Upper lobe of left lung (tissue), 6 donors: ENCODE data around the gene DCTN3. TPM values are rescaled to one million over a fixed set of nuclear protein-coding genes. Genes with fewer than 3 reads are reported as not detected.

ENCODE experiments used
- ATAC-seq, 2 donors: fragments of 200-7000 bp; cut with Tn5 transposase; one replicate each; pipeline ENCODE4 v1.9.1; 2022; ENCODE audit warnings: mild to moderate bottlenecking in 2 of 2, moderate library complexity in 2 of 2; ENCODE audit not compliant: low FRiP score in 2 of 2
- DNase-seq, 2 donors: peaks; one replicate each; pipeline ENCODE4 v3.0.0-alpha.2; 2019 to 2020
- H3K27ac ChIP-seq, 4 donors: fragments of 200-600 bp; sonication (generic); one replicate each; pipeline ENCODE4 v1.5.1; 2016 to 2019
- H3K27me3 ChIP-seq, 4 donors: fragments of 200-600 bp; sonication (generic); one replicate each; pipeline ENCODE4 v1.5.1; 2017 to 2019
- H3K36me3 ChIP-seq, 4 donors: fragments of 200-600 bp; sonication (generic); one replicate each; pipeline ENCODE4 v1.5.1; 2016 to 2019
- H3K4me1 ChIP-seq, 4 donors: fragments of 200-600 bp; sonication (generic); one replicate each; pipeline ENCODE4 v1.5.1; 2018 to 2019
- H3K4me3 ChIP-seq, 4 donors: fragments of 200-600 bp; sonication (generic); one replicate each; pipeline ENCODE4 v1.5.1; 2017 to 2019; ENCODE audit warnings: mild to moderate bottlenecking in 2 of 4, moderate library complexity in 1 of 4
- H3K9me3 ChIP-seq, 4 donors: fragments of 200-600 bp; sonication (generic); one replicate each; pipeline ENCODE4 v1.5.1; 2018 to 2019
- EP300 ChIP-seq, 4 donors: sonication (generic); formaldehyde crosslinking; IDR thresholded peaks; one replicate each; pipeline ENCODE4 v1.5.1; 2017; ENCODE audit warnings: antibody characterized with exemption in 4 of 4, control low read depth in 2 of 4
- POLR2A ChIP-seq, 4 donors: fragments of 450-650 bp; IDR thresholded peaks; one replicate each; pipeline ENCODE4 v1.5.1; 2016 to 2017; ENCODE audit warnings: antibody characterized with exemption in 4 of 4, mild to moderate bottlenecking in 2 of 4
- POLR2AphosphoS5 ChIP-seq, 2 donors: sonication (generic); formaldehyde crosslinking; IDR thresholded peaks; one replicate each; pipeline ENCODE4 v1.5.1; 2017; ENCODE audit warnings: antibody characterized with exemption in 2 of 2
- whole genome bisulfite sequencing, 2 donors: methylation state at CpG; one replicate each; pipeline ENCODE4 v1.1.5; 2017 to 2018; 5-methylcytosine and 5-hydroxymethylcytosine counted together
- total RNA-seq, 6 donors: library from RNA; depleted of rRNA in 4 of 6; stranded (reverse); fragments of >200 nt in 4 of 6; gene quantifications; one replicate each; pipeline versions ENCODE4 v1.1.0 to v1.2.1, GENCODE V29; 2016 to 2021
- TF ChIP-seq, protein P1 (sequence below), 6 experiments: fragments of 450-650 bp in 4 of 6; fragments of 200-600 bp in 2 of 6; sonication (generic) in 2 of 6; IDR thresholded peaks; one replicate each; pipeline ENCODE4 v1.5.1; 2016 to 2019; ENCODE audit warnings: antibody characterized with exemption in 6 of 6
- donor health status: DM: no; HTN: no; CAD: no; lungs with moderate emphysema.
- donor health status: DM: no; HTN: yes; CAD: no; lungs with severe emphysema.

Gene DCTN3
- total RNA-seq, 6 donors from 2014 or later, result 26.2 to 92.6 (median 68.1) TPM

DNA sequence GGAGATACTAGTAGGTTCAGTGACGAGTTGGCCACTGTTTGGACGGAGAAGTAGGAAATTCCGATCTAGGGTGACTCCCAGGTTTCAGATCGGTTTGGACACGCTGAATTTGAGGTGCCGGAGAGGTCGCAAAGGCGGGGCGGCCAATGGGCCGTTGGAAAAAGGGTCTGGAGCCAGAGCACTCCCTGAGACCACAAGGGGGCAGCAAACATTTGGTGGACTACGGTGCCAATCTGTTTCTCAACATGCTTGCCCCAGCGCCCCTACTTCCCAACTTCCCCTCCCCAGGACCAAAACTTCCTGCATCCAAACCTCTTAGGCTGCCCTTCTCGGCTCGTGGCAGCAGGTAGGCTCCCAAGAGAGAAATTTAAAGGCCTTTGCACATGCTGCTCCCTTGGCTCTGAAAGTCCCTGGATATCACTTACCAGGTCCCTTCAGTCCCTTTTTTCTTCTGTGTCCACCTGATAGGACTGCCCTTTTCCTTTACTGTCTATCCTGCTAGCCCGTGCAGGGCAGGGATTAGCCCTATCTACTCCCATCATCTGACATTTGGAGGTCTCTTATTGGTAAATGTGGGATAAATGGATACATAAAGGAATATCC lies 7.4 kb downstream of the DCTN3 start:
- Histone ChIP-seq H3K4me3 (peak overlapping the region; percentile 25 to 71 (median 68)), H3K27me3 (no peaks in the 10 kb centered on the region), H3K9me3 (no peaks in the 10 kb centered on the region), H3K4me1 (peaks cover 13 to 27% (median 18%) of the 10 kb centered on the region in 4 donors), H3K36me3 (peaks cover 7 to 43% (median 34%) of the 10 kb centered on the region in 4 donors), H3K27ac (peak overlapping the region; percentile 79 to 92 (median 90))
- WGBS, 2 donors, result 2 to 3% methylated on average over 15 of the region's 15 CpGs
- TF ChIP-seq POLR2A (IDR thresholded peaks at IDR 0.05) (no peak), EP300 (IDR thresholded peaks at IDR 0.05) (no peak)
- TF ChIP-seq, protein P1, sequence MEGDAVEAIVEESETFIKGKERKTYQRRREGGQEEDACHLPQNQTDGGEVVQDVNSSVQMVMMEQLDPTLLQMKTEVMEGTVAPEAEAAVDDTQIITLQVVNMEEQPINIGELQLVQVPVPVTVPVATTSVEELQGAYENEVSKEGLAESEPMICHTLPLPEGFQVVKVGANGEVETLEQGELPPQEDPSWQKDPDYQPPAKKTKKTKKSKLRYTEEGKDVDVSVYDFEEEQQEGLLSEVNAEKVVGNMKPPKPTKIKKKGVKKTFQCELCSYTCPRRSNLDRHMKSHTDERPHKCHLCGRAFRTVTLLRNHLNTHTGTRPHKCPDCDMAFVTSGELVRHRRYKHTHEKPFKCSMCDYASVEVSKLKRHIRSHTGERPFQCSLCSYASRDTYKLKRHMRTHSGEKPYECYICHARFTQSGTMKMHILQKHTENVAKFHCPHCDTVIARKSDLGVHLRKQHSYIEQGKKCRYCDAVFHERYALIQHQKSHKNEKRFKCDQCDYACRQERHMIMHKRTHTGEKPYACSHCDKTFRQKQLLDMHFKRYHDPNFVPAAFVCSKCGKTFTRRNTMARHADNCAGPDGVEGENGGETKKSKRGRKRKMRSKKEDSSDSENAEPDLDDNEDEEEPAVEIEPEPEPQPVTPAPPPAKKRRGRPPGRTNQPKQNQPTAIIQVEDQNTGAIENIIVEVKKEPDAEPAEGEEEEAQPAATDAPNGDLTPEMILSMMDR (IDR thresholded peaks at IDR 0.05), result peak; percentile 72 to 90 (median 81)
- ATAC-seq (peak; percentile 87 to 93), DNase-seq (peak in 1 of 2 donors; percentile 83)

DNA sequence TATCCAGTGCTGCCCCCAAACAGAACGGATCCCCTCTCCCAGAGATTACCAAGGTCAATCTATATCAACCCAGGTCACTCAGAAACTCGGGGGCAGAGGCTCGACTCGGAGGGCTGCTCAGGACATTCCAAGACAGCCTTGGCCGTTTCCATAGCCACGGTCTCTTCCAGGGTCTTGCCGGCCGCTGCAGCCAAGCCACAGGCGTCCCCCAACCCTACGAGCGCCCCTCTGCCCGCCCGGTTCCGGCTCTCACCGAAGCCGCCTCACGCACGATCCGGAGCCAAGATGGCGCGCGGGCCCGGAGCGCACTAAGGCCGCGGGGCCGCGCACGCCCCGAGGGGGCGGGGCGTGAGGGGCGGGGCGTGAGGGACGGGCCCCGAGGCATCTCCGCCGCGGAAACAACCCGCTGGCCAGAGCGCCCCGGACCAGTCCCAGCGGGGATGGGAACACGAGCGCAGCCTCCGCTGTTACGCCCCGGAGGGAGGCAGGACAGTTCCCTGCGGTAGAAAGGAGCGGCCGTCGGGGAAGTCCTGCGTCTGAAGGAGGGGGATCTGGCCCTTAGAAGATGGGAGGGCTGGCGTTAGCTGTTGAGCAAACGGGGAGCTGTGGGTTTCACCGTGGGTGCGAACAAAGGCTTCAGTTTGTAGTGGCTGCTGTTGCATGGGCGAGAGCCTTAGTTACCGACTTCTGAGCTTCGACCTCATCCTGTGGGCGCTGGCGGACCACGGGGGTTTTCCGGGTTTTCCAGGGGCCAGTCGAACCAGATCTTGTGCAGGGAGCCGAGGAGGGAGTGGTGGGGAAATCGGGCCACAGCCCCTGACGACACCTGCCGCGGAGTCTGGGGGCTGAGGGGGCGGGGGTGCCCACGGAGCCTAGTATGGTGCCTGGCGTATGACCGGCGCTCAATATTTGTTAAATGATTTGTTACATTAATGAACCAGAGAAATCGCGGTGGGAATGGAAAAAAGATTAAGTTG lies 8.2 kb downstream of the DCTN3 start, which contains the start of gene RPP25L:
TSS of gene RPP25L (minus strand) at position 287 of the 977 bp plus-strand sequence. CDS start 801 bp downstream, outside the sequence.
- Histone ChIP-seq H3K36me3 (peaks cover 4 to 36% (median 26%) of the 10 kb centered on the region in 4 donors), H3K27me3 (no peaks in the 10 kb centered on the region), H3K27ac (peak within 1 kb of the TSS; percentile 79 to 92 (median 90)), H3K4me1 (peaks cover 13 to 27% (median 18%) of the 10 kb centered on the region in 4 donors), H3K4me3 (peak within 1 kb of the TSS; percentile 62 to 71 (median 68)), H3K9me3 (no peaks in the 10 kb centered on the region)
- TF ChIP-seq POLR2AphosphoS5 (IDR thresholded peaks at IDR 0.05) (peak; percentile 65 to 96), EP300 (IDR thresholded peaks at IDR 0.05) (no peak), POLR2A (IDR thresholded peaks at IDR 0.05) (peak in 3 of 4 donors; percentile 73 to 83 (median 79))
- TF ChIP-seq, protein P1 (IDR thresholded peaks at IDR 0.05), result peak in 2 of 6 experiments; percentile 5 to 19
- WGBS, 2 donors, result 0% methylated on average over 29 to 42 of the region's 77 CpGs
- peak; percentile 92 to 97 for DNase-seq
- ATAC-seq, result peak; percentile 94 to 98

DNA sequence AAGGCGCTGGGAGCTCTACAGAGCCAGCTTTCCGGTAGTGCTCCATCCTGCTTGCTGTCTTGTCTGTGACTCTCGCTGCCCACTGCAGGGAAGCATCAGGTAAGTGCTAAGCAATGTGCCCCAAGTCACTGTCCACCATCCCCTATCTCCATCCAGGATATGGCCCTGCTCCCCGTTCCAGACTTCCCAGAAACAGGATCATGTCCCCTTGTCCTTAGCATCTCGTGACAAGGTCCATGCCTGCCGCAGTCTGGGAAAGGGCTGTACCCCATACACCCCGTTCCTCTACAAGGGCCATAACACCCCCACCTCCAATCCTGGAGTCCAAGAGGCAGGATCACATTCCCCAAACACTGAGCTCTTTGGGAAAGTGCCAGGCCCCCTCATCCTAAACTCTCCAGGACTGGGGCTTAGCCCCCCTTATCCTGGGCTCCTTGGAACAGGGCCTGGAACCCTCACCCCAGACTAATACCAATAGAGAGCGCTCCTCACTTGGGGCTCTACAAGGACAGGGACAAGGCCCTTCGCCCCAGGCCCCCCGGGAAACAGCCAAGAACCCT lies 9.0 kb downstream of the DCTN3 start:
- Histone ChIP-seq H3K4me1 (peaks cover 13 to 27% (median 18%) of the 10 kb centered on the region in 4 donors), H3K36me3 (peaks cover 0 to 28% (median 19%) of the 10 kb centered on the region in 4 donors), H3K4me3 (peak overlapping the region; percentile 62 to 71 (median 68)), H3K27ac (peak overlapping the region; percentile 79 to 92 (median 90)), H3K9me3 (no peaks in the 10 kb centered on the region), H3K27me3 (no peaks in the 10 kb centered on the region)
- 70 to 81% methylated on average over 7 to 9 of the region's 10 CpGs for WGBS, 2 donors
- TF ChIP-seq, protein P1 (IDR thresholded peaks at IDR 0.05), result no peak
- TF ChIP-seq POLR2AphosphoS5 (IDR thresholded peaks at IDR 0.05), result no peak
- no peak for TF ChIP-seq POLR2A (IDR thresholded peaks at IDR 0.05)
- no peak for TF ChIP-seq EP300 (IDR thresholded peaks at IDR 0.05)
- DNase-seq (no peak), ATAC-seq (peak in 1 of 2 donors; percentile 17)

DNA sequence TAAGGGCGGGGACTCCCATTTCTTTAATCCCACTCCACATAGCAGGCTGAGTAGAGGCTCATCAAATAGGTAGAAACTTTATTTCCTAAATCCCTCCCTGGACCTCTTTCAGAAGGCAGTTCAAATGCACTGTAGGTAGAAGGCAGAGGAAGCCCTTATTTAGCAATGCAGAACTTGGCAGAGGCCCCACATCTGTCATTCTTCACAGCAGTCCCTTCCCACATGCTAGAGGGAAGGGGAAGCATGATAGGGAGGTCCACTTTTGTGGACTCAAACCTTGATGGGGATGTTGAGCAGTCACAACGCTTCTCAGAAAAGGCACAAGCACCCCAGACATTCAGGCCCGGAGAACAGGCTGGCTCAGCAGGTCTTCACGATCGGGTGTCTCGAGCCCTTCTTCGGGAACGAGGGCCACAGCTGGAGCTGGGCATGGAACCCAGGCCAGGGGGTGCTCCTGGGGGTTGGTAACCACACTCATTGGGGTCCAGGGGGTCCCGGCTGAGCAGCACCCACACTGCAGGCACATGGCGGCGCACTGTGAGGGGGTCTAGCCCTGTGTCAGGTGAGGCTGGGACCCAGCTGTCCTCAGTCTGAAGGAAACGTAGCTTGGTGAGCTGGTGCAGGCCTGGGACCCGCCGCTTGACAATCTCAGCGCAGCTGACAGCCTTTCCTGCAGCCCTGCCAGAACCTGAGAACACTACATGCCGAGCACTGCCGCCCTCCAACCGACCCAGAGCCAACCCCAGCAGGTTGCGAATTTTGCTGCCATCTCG lies 9.7 kb downstream of the DCTN3 start:
- H3K27me3 ChIP-seq, result no peaks in the 10 kb centered on the region
- H3K9me3 ChIP-seq, result no peaks in the 10 kb centered on the region
- no peak for ATAC-seq
- peak in 1 of 2 donors; percentile 64 for DNase-seq
- WGBS, 2 donors, result 94 to 100% methylated on average over 2 to 20 of the region's 20 CpGs
- H3K36me3 ChIP-seq, result peaks cover 0 to 21% (median 14%) of the 10 kb centered on the region in 4 donors
- TF ChIP-seq POLR2AphosphoS5 (IDR thresholded peaks at IDR 0.05), result no peak
- TF ChIP-seq POLR2A (IDR thresholded peaks at IDR 0.05), result no peak
- TF ChIP-seq, protein P1 (IDR thresholded peaks at IDR 0.05), result no peak
- TF ChIP-seq EP300 (IDR thresholded peaks at IDR 0.05), result no peak
- no peak overlapping the region for H3K27ac ChIP-seq
- H3K4me1 ChIP-seq, result peaks cover 13 to 27% (median 18%) of the 10 kb centered on the region in 4 donors
- H3K4me3 ChIP-seq, result no peak overlapping the region
